IPS-15b (cell line): Measurements from ENCODE around the gene KCTD10.
"Not testable (repeated sequence)": the region's sequence is repeated elsewhere in the genome, so short reads cannot be mapped to it uniquely, and the experiment has no call there.

Source experiments
- H3K27me3 ChIP-seq: one replicate; pipeline ENCODE4 v1.6.1; 2013; ENCODE audit warnings: low read length; ENCODE audit not compliant: control insufficient read depth, insufficient read depth
- H3K36me3 ChIP-seq: one replicate; pipeline ENCODE4 v1.6.1; 2013; ENCODE audit warnings: low read length; ENCODE audit not compliant: control insufficient read depth, insufficient read depth
- H3K4me1 ChIP-seq: one replicate; pipeline ENCODE4 v1.6.1; 2013; ENCODE audit warnings: mild to moderate bottlenecking, low read length; ENCODE audit not compliant: control insufficient read depth, insufficient read depth
- H3K4me3 ChIP-seq: one replicate; pipeline ENCODE4 v1.5.1; 2013; ENCODE audit warnings: low read depth, low read length
- H3K9ac ChIP-seq: one replicate; pipeline ENCODE4 v1.6.1; 2013; ENCODE audit warnings: low read depth, mild to moderate bottlenecking, low read length
- H3K9me3 ChIP-seq: one replicate; pipeline ENCODE4 v1.6.1; 2013; ENCODE audit warnings: mild to moderate bottlenecking, low read length; ENCODE audit not compliant: control insufficient read depth, insufficient read depth

The KCTD10 gene

GRCh38 chr12:109423392-109423791 lies 53.7 kb downstream of the KCTD10 start:
- Histone ChIP-seq H3K4me1 (no peaks in the 10 kb centered on the region), H3K9me3 (no peaks in the 10 kb centered on the region), H3K27me3 (no peaks in the 10 kb centered on the region), H3K36me3 (no peaks in the 10 kb centered on the region), H3K9ac (no peak overlapping the region), H3K4me3 (no peak overlapping the region)

GRCh38 chr12:109422251-109422650 lies 54.8 kb downstream of the KCTD10 start:
- H3K4me1 ChIP-seq: no peaks in the 10 kb centered on the region
- no peak overlapping the region for H3K9ac ChIP-seq
- no peaks in the 10 kb centered on the region for H3K27me3 ChIP-seq
- no peaks in the 10 kb centered on the region for H3K36me3 ChIP-seq
- H3K4me3 ChIP-seq: no peak overlapping the region
- no peaks in the 10 kb centered on the region for H3K9me3 ChIP-seq

GRCh38 chr12:109421355-109422087 lies 55.6 kb downstream of the KCTD10 start:
- H3K36me3 ChIP-seq: no peaks in the 10 kb centered on the region
- H3K9ac ChIP-seq: no peak overlapping the region
- H3K4me1 ChIP-seq: no peaks in the 10 kb centered on the region
- H3K27me3 ChIP-seq: no peaks in the 10 kb centered on the region
- H3K9me3 ChIP-seq: no peaks in the 10 kb centered on the region
- no peak overlapping the region for H3K4me3 ChIP-seq

GRCh38 chr12:109418848-109419480 lies 58.1 kb downstream of the KCTD10 start:
- Histone ChIP-seq H3K9ac (no peak overlapping the region), H3K9me3 (no peaks in the 10 kb centered on the region), H3K27me3 (no peaks in the 10 kb centered on the region), H3K4me3 (no peak overlapping the region), H3K36me3 (no peaks in the 10 kb centered on the region), H3K4me1 (no peaks in the 10 kb centered on the region)

- not testable (repeated sequence) for H3K36me3 ChIP-seq, H3K4me1 ChIP-seq, H3K4me3 ChIP-seq, H3K9me3 ChIP-seq, H3K9ac ChIP-seq, H3K27me3 ChIP-seq
Measured at GRCh38 chr12:109406147-109406546, 71.0 kb downstream of the KCTD10 start.

- not testable (repeated sequence) for H3K4me3 ChIP-seq, H3K36me3 ChIP-seq, H3K9me3 ChIP-seq, H3K4me1 ChIP-seq, H3K9ac ChIP-seq, H3K27me3 ChIP-seq
Measured at GRCh38 chr12:109404841-109405240, 72.3 kb downstream of the KCTD10 start.
